Smooth muscle cell (in vitro differentiated cells): ENCODE data around the gene GPR32. TPM values are rescaled to one million over a fixed set of nuclear protein-coding genes. Genes with fewer than 3 reads are reported as not detected.

Source experiments
- DNase-seq: peaks from one replicate; lab custom pipeline; 2025; ENCODE audit not compliant: unreplicated experiment; lab: John Stamatoyannopoulos, UW
- H2AFZ ChIP-seq: fragments of 200-600 bp; sonication (generic); 2 replicates; pipeline ENCODE4 v1.6.0; 2016; ENCODE audit warnings: antibody characterized with exemption, low read depth, mild to moderate bottlenecking
- H3F3A ChIP-seq: fragments of 200-600 bp; sonication (generic); 2 replicates; pipeline ENCODE4 v1.6.0; 2017; ENCODE audit warnings: antibody characterized with exemption, low read depth
- H3K27ac ChIP-seq: fragments of 200-600 bp; sonication (generic); 2 replicates; pipeline ENCODE4 v1.5.1; 2016; ENCODE audit warnings: low read depth, mild to moderate bottlenecking
- H3K27me3 ChIP-seq: fragments of 200-600 bp; sonication (generic); 2 replicates; pipeline ENCODE4 v1.6.1; 2016; ENCODE audit warnings: low read depth, mild to moderate bottlenecking
- H3K36me3 ChIP-seq: fragments of 200-600 bp; sonication (generic); 2 replicates; pipeline ENCODE4 v1.5.1; 2016; ENCODE audit warnings: low read depth
- H3K4me1 ChIP-seq: fragments of 200-600 bp; sonication (generic); 2 replicates; pipeline ENCODE4 v1.5.1; 2016; ENCODE audit warnings: low read depth
- H3K4me2 ChIP-seq: fragments of 200-600 bp; sonication (generic); 2 replicates; pipeline ENCODE4 v1.6.0; 2016; ENCODE audit warnings: mild to moderate bottlenecking
- H3K4me3 ChIP-seq: fragments of 200-600 bp; sonication (generic); 2 replicates; pipeline ENCODE4 v1.5.1; 2016; ENCODE audit warnings: mild to moderate bottlenecking
- H3K79me2 ChIP-seq: fragments of 200-600 bp; sonication (generic); 2 replicates; pipeline ENCODE4 v1.6.0; 2016; ENCODE audit warnings: low read depth, mild to moderate bottlenecking
- H3K9ac ChIP-seq: fragments of 200-600 bp; sonication (generic); 2 replicates; pipeline ENCODE4 v1.6.0; 2016; ENCODE audit warnings: low read depth
- H3K9me3 ChIP-seq: fragments of 200-600 bp; sonication (generic); replicated peaks from 2 replicates; pipeline ENCODE4 v1.5.1; 2016; ENCODE audit warnings: low read depth
- H4K20me1 ChIP-seq: fragments of 200-600 bp; sonication (generic); 2 replicates; pipeline ENCODE4 v1.6.0; 2016; ENCODE audit warnings: low read depth
- CTCF ChIP-seq: fragments of 200-600 bp; sonication (generic); IDR thresholded peaks from 2 replicates; pipeline ENCODE4 v1.5.1; 2017; ENCODE audit warnings: borderline replicate concordance, mild to moderate bottlenecking, antibody characterized with exemption; ENCODE audit not compliant: insufficient read depth, poor library complexity, severe bottlenecking
- WGBS: methylation state at CpG from one replicate; pipeline ENCODE4 v1.1.7; 2016; ENCODE audit warnings: low lambda C conversion rate; 5-methylcytosine and 5-hydroxymethylcytosine counted together
- polyA plus RNA-seq: library from polyadenylated mRNA; unstranded; fragments of >200 nt; fragmentation: Nextera tagmentation; extraction: Ambion mirVana; gene quantifications from 2 replicates; pipeline ENCODE4 v1.2.1, GENCODE V29; 2016
- total RNA-seq: library from RNA; depleted of rRNA; stranded (reverse); fragments of >200 nt; gene quantifications from 2 replicates; pipeline ENCODE4 v1.2.3, GENCODE V29; 2014

The GPR32 gene
- total and polyA plus RNA-seq, 2 experiments from 2014 or later: not detected

- no peak for DNase-seq
- no peak overlapping the region for H3K27ac ChIP-seq
- H3K4me1 ChIP-seq: peaks cover 17% of the 10 kb centered on the region
- H4K20me1 ChIP-seq: peaks cover 66% of the 10 kb centered on the region
- no peak overlapping the region for H2AFZ ChIP-seq
- WGBS: 93% methylated on average over 21 of the region's 21 CpGs
- H3K9me3 ChIP-seq: no peaks in the 10 kb centered on the region
- H3F3A ChIP-seq: no peaks in the 10 kb centered on the region
- no peak overlapping the region for H3K9ac ChIP-seq
- TF ChIP-seq CTCF: no peak
- H3K79me2 ChIP-seq: peaks cover 23% of the 10 kb centered on the region
- H3K27me3 ChIP-seq: no peaks in the 10 kb centered on the region
- H3K36me3 ChIP-seq: no peaks in the 10 kb centered on the region
- no peak overlapping the region for H3K4me3 ChIP-seq
- H3K4me2 ChIP-seq: no peak overlapping the region
These were observed 28.6 kb downstream of the GPR32 start for GRCh38 chr19:50798659-50799546.

DNA sequence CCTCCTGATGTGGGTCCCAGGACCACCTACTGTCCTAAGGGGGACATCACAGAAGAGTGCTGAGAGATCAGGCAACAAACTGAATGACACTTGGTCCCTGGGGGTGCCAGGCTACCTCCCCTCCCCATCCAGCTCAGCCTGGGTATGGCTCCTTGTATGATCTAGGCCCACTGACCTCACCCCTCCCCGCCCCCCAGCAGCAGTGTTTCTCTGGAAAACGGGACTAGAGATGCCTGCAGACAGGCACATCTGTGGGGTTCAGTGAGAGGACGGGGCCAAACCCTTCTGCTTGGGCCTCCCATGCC is 29.2 kb downstream of the GPR32 start:
- Histone ChIP-seq H3K9me3 (no peaks in the 10 kb centered on the region), H3F3A (no peaks in the 10 kb centered on the region), H3K36me3 (no peaks in the 10 kb centered on the region), H3K79me2 (peaks cover 27% of the 10 kb centered on the region), H3K4me3 (no peak overlapping the region), H3K9ac (no peak overlapping the region), H3K27me3 (no peaks in the 10 kb centered on the region), H3K4me1 (peaks cover 17% of the 10 kb centered on the region), H2AFZ (no peak overlapping the region), H3K27ac (no peak overlapping the region), H3K4me2 (no peak overlapping the region), H4K20me1 (peaks cover 66% of the 10 kb centered on the region)
- 95% methylated on average over 3 of the region's 3 CpGs for WGBS
- no peak for DNase-seq
- TF ChIP-seq CTCF: no peak

DNA sequence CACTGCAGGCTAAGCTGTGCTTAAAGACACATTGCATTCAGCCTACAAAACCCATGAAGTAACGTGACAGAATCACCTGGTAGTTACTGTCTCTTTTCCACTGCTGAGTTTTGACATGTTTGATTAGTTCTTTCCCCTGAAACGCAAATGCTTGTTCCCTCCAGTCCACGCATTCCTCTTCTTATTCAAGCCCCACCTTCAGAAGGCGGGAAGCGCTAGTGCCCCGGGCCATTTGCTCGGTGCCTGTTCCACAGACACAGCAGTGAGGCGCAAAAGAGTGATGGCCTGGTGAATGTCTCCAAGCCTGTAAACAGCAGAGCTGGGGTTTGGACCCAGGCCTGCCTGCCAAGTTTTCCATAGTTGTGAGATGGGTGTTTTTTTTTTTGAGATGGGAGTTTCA is 30.8 kb downstream of the GPR32 start:
- no peak for TF ChIP-seq CTCF
- no peak overlapping the region for H3K27ac ChIP-seq
- peaks cover 17% of the 10 kb centered on the region for H3K4me1 ChIP-seq
- H3K4me2 ChIP-seq: no peak overlapping the region
- H3K9me3 ChIP-seq: no peaks in the 10 kb centered on the region
- no peaks in the 10 kb centered on the region for H3K36me3 ChIP-seq
- H4K20me1 ChIP-seq: peaks cover 59% of the 10 kb centered on the region
- 82% methylated on average over 8 of the region's 8 CpGs for WGBS
- no peak overlapping the region for H2AFZ ChIP-seq
- H3K27me3 ChIP-seq: no peaks in the 10 kb centered on the region
- H3F3A ChIP-seq: no peaks in the 10 kb centered on the region
- H3K9ac ChIP-seq: no peak overlapping the region
- no peak overlapping the region for H3K4me3 ChIP-seq
- peaks cover 27% of the 10 kb centered on the region for H3K79me2 ChIP-seq
- DNase-seq: no peak
